Gastrocnemius medialis (tissue), 4 donors: Measurements from ENCODE around the gene SERBP1.

Source experiments
- CTCF ChIP-seq, 5 experiments: fragments of 450-650 bp in 3 of 5; fragments of 200-600 bp in 2 of 5; sonication (generic) in 2 of 5; IDR thresholded peaks in 4 of 5; conservative IDR thresholded peaks in 1 of 5; 1 replicate in 4 of 5; 2 replicates in 1 of 5; pipeline ENCODE4 v1.5.1; 2016 to 2019; ENCODE audit warnings: antibody characterized with exemption in 5 of 5, mild to moderate bottlenecking in 3 of 5, moderate library complexity in 3 of 5
- POLR2A ChIP-seq, 2 donors: fragments of 450-650 bp; IDR thresholded peaks; one replicate each; pipeline ENCODE4 v1.6.1; 2017; ENCODE audit warnings: antibody characterized with exemption in 2 of 2, mild to moderate bottlenecking in 2 of 2, moderate library complexity in 2 of 2

- TF ChIP-seq CTCF (IDR thresholded peaks at IDR 0.05 in 4 of 5, conservative IDR thresholded peaks at IDR 0.05 in 1 of 5) (no peak), POLR2A (IDR thresholded peaks at IDR 0.05) (no peak)
Measured at GRCh38 chr1:67376381-67376780, 53.8 kb downstream of the SERBP1 start.
